Adipose tissue (tissue), 3 donors: ENCODE measurements around the gene TESK2. TPM values are rescaled to one million over a fixed set of nuclear protein-coding genes. Genes with fewer than 3 reads are reported as not detected.
"Not testable (repeated sequence)": the region's sequence is repeated elsewhere in the genome, so short reads cannot be mapped to it uniquely, and the experiment has no call there.

Experiments used
- H3K27ac ChIP-seq: one replicate; pipeline ENCODE4 v1.5.1; 2013; ENCODE audit warnings: low read depth, low read length
- WGBS, 3 donors: extraction: QIAGEN DNeasy Blood & Tissue Kit; methylation state at CpG; one replicate each; pipeline ENCODE4 v1.1.7; 2013; 5-methylcytosine and 5-hydroxymethylcytosine counted together
- polyA plus RNA-seq, 3 donors: library from polyadenylated mRNA; stranded (reverse); fragments of 200-250 nt; gene quantifications; one replicate each; pipeline ENCODE4 v1.2.3, GENCODE V29; 2013
- donor health status: healthy with polysubstance abuse.
- donor health status: Bipolar disorder and iron deficiency.
- donor health status: healthy.

The TESK2 gene
- polyA plus RNA-seq, 3 donors, result 2.1 to 3.8 (median 3.8) TPM

- 95 to 96% (median 95%) methylated on average over 4 of the region's 4 CpGs for WGBS, 3 donors
- H3K27ac ChIP-seq, result no peak overlapping the region
Observed at GRCh38 chr1:45397285-45397684, 93.7 kb downstream of the TESK2 start.

GRCh38 chr1:45395582-45395981 lies 95.4 kb downstream of the TESK2 start:
- H3K27ac ChIP-seq, result no peak overlapping the region
- WGBS, 3 donors, result 90 to 91% (median 90%) methylated on average over 1 of the region's 1 CpG

GRCh38 chr1:45395051-45395450 lies 95.9 kb downstream of the TESK2 start:
- no peak overlapping the region for H3K27ac ChIP-seq
- WGBS, 3 donors, result 65 to 95% (median 82%) methylated on average over 2 of the region's 2 CpGs

- WGBS, 3 donors, result 55 to 93% (median 58%) methylated on average over 3 of the region's 3 CpGs
- no peak overlapping the region for H3K27ac ChIP-seq
Observed at GRCh38 chr1:45394342-45394741, 96.6 kb downstream of the TESK2 start.

GRCh38 chr1:45393718-45394302 lies 97.2 kb downstream of the TESK2 start:
- no peak overlapping the region for H3K27ac ChIP-seq
- 44 to 87% (median 53%) methylated on average over 6 of the region's 6 CpGs for WGBS, 3 donors

- no peak overlapping the region for H3K27ac ChIP-seq
- WGBS, 3 donors, result 95 to 99% (median 97%) methylated on average over 3 of the region's 3 CpGs
Observed at GRCh38 chr1:45386219-45386618, 104.7 kb downstream of the TESK2 start.

- WGBS, 3 donors, result 85 to 93% (median 86%) methylated on average over 3 of the region's 3 CpGs
- H3K27ac ChIP-seq, result no peak overlapping the region
Observed at GRCh38 chr1:45385302-45385701, 105.7 kb downstream of the TESK2 start.

GRCh38 chr1:45384213-45384612 lies 106.8 kb downstream of the TESK2 start:
- WGBS, 3 donors, result 80 to 97% (median 93%) methylated on average over 4 of the region's 4 CpGs
- not testable (repeated sequence) for H3K27ac ChIP-seq

- H3K27ac ChIP-seq, result no peak overlapping the region
- WGBS, 3 donors, result 81 to 100% (median 89%) methylated on average over 1 of the region's 1 CpG
Observed at GRCh38 chr1:45383191-45383590, 107.8 kb downstream of the TESK2 start.

GRCh38 chr1:45381243-45381642 lies 109.7 kb downstream of the TESK2 start:
- H3K27ac ChIP-seq, result no peak overlapping the region
- 91 to 94% (median 93%) methylated on average over 2 of the region's 2 CpGs for WGBS, 3 donors

GRCh38 chr1:45380730-45381129 lies 110.2 kb downstream of the TESK2 start:
- no peak overlapping the region for H3K27ac ChIP-seq
- 73 to 94% (median 78%) methylated on average over 1 of the region's 1 CpG for WGBS, 3 donors

- whole genome bisulfite sequencing, 3 donors, result 89 to 93% (median 93%) methylated on average over 4 of the region's 4 CpGs
Observed at GRCh38 chr1:45380125-45380524, 110.8 kb downstream of the TESK2 start.

GRCh38 chr1:45379524-45379923 lies 111.4 kb downstream of the TESK2 start:
- H3K27ac ChIP-seq, result no peak overlapping the region
- 96 to 97% (median 96%) methylated on average over 6 of the region's 6 CpGs for WGBS, 3 donors

More at GRCh38 chr1:45380125-45380524, 110.8 kb downstream of the TESK2 start:
- H3K27ac ChIP-seq, result no peak overlapping the region

- H3K27ac ChIP-seq, result no peak overlapping the region
Observed at GRCh38 chr1:45378184-45378583, 112.8 kb downstream of the TESK2 start.

GRCh38 chr1:45375104-45376090 lies 115.6 kb downstream of the TESK2 start:
- no peak overlapping the region for H3K27ac ChIP-seq
- 55 to 70% (median 63%) methylated on average over 3 of the region's 3 CpGs for WGBS, 3 donors

GRCh38 chr1:45373573-45373972 lies 117.4 kb downstream of the TESK2 start:
- H3K27ac ChIP-seq, result no peak overlapping the region

- no peak overlapping the region for H3K27ac ChIP-seq
Observed at GRCh38 chr1:45370575-45370974, 120.4 kb downstream of the TESK2 start.

GRCh38 chr1:45365051-45365450 lies 125.9 kb downstream of the TESK2 start:
- H3K27ac ChIP-seq, result no peak overlapping the region
- 83 to 88% (median 83%) methylated on average over 6 of the region's 6 CpGs for WGBS, 3 donors

- whole genome bisulfite sequencing, 3 donors, result 86 to 94% (median 93%) methylated on average over 2 of the region's 2 CpGs
- no peak overlapping the region for H3K27ac ChIP-seq
Observed at GRCh38 chr1:45364294-45364693, 126.7 kb downstream of the TESK2 start.

GRCh38 chr1:45360981-45361380 lies 130.0 kb downstream of the TESK2 start:
- 30 to 69% (median 34%) methylated on average over 7 of the region's 7 CpGs for WGBS, 3 donors
- H3K27ac ChIP-seq, result not testable (repeated sequence)
